Spleen (tissue), 7 donors: ENCODE results near the gene STIL.

ENCODE experiments used
- CTCF ChIP-seq, 11 experiments: fragments of 200-600 bp in 7 of 11; fragments of 450-650 bp in 4 of 11; sonication (generic) in 4 of 11; IDR thresholded peaks in 8 of 11; conservative IDR thresholded peaks in 3 of 11; 1 replicate in 7 of 11; 2 replicates in 4 of 11; pipeline versions ENCODE4 v1.4.0 to v1.8.0; 2016 to 2021; ENCODE audit warnings: antibody characterized with exemption in 11 of 11, inconsistent platforms in 4 of 11, mild to moderate bottlenecking in 1 of 11
- POLR2A ChIP-seq, 3 donors: fragments of 450-650 bp; IDR thresholded peaks; one replicate each; pipeline ENCODE4 v1.5.1; 2017; ENCODE audit warnings: antibody characterized with exemption in 3 of 3, mild to moderate bottlenecking in 1 of 3
- donor health status: DM: no; HTN: no; CAD: no; lungs with moderate emphysema.
- donor health status: DM: no; HTN: no; CAD: no.
- donor health status: DM: no; HTN: no; CAD: no.

DNA sequence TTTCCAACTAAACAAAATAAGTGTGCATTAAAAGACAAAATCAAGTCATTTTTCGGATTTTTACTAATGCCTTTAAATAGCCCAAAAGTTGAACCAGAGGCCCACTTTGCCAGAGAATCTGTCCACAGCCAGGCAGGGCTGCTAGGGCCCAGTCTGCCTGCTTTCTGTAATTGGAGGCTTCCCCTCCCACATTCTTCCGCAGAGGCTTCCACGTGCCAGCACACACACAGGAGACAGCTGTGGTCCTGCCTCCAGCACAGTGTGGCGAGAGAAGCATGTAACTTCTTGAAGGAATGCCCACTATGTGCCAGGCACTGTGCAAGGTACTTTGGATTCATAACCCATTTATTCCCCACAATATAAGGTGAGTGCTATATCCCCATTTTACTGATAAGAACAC, 112.8 kb downstream of the STIL start:
- TF ChIP-seq CTCF (IDR thresholded peaks at IDR 0.05 in 8 of 11, conservative IDR thresholded peaks at IDR 0.05 in 3 of 11) (no peak), POLR2A (IDR thresholded peaks at IDR 0.05) (no peak)
